PFSK-1 (cell line): Measurements from ENCODE around the gene IPO5.

Experiments
- FOXP2 ChIP-seq: optimal IDR thresholded peaks from 2 replicates; pipeline ENCODE3; 2011; ENCODE audit warnings: borderline replicate concordance, control low read depth, inconsistent platforms; ENCODE audit not compliant: insufficient read depth; ENCODE audit errors: extremely low read length, extremely low read depth
- POLR2AphosphoS5 ChIP-seq: IDR thresholded peaks from 2 replicates; pipeline ENCODE4 v1.6.1; 2012; ENCODE audit warnings: low read depth, mild to moderate bottlenecking, control low read depth, low read length, moderate library complexity
- SIN3A ChIP-seq: IDR thresholded peaks from 2 replicates; pipeline ENCODE4 v1.6.1; 2012; ENCODE audit warnings: mild to moderate bottlenecking, low read length, moderate library complexity, borderline replicate concordance; ENCODE audit not compliant: insufficient read depth
- TAF1 ChIP-seq: IDR thresholded peaks from 2 replicates; pipeline ENCODE4 v1.6.1; 2012; ENCODE audit warnings: low read length, control low read depth, borderline replicate concordance; ENCODE audit not compliant: insufficient read depth
- TF ChIP-seq, protein P1 (sequence below), 2 experiments: IDR thresholded peaks; 2 replicates each; pipeline versions ENCODE4 v1.6.1 to v1.8.0; 2011 to 2012; ENCODE audit warnings: low read depth in 2 of 2, low read length in 2 of 2, control low read depth in 1 of 2, inconsistent platforms in 1 of 2, mild to moderate bottlenecking in 1 of 2, moderate library complexity in 1 of 2; ENCODE audit not compliant: insufficient read depth in 1 of 2

DNA sequence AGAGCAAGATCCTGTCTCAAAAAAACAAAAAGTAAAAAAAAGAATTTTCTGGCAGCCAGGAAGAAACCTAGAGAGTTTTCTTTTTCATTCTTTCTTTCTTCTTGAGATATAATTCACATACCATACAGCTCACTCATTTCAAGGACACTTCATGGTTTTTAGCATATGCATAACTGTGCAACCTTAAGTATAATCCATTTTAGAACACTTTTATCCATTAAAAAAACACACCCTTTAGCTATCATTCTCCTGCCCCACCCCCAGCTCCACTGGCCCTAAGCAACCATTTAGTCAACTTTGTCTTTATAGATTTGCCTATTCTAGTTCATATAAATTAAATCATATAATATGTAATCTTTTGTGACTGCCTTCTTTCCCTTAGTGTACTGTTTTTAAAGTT lies 8.1 kb upstream of the IPO5 start:
- no peak for TF ChIP-seq TAF1
- no peak for TF ChIP-seq POLR2AphosphoS5
- TF ChIP-seq, protein P1, sequence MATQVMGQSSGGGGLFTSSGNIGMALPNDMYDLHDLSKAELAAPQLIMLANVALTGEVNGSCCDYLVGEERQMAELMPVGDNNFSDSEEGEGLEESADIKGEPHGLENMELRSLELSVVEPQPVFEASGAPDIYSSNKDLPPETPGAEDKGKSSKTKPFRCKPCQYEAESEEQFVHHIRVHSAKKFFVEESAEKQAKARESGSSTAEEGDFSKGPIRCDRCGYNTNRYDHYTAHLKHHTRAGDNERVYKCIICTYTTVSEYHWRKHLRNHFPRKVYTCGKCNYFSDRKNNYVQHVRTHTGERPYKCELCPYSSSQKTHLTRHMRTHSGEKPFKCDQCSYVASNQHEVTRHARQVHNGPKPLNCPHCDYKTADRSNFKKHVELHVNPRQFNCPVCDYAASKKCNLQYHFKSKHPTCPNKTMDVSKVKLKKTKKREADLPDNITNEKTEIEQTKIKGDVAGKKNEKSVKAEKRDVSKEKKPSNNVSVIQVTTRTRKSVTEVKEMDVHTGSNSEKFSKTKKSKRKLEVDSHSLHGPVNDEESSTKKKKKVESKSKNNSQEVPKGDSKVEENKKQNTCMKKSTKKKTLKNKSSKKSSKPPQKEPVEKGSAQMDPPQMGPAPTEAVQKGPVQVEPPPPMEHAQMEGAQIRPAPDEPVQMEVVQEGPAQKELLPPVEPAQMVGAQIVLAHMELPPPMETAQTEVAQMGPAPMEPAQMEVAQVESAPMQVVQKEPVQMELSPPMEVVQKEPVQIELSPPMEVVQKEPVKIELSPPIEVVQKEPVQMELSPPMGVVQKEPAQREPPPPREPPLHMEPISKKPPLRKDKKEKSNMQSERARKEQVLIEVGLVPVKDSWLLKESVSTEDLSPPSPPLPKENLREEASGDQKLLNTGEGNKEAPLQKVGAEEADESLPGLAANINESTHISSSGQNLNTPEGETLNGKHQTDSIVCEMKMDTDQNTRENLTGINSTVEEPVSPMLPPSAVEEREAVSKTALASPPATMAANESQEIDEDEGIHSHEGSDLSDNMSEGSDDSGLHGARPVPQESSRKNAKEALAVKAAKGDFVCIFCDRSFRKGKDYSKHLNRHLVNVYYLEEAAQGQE (IDR thresholded peaks at IDR 0.05; ENCODE audit: insufficient read depth in 1 of 2, low read depth in 2 of 2, low read length in 2 of 2): no peak
- TF ChIP-seq SIN3A: no peak
- TF ChIP-seq FOXP2: no peak
